ENCODE results near the gene SLC46A2. TPM values are rescaled to one million over a fixed set of nuclear protein-coding genes. Genes with fewer than 3 reads are reported as not detected.

The SLC46A2 gene
- total RNA-seq, 4 donors from 2014 or later = 5.6 to 65.2 (median 42.4) TPM

DNA sequence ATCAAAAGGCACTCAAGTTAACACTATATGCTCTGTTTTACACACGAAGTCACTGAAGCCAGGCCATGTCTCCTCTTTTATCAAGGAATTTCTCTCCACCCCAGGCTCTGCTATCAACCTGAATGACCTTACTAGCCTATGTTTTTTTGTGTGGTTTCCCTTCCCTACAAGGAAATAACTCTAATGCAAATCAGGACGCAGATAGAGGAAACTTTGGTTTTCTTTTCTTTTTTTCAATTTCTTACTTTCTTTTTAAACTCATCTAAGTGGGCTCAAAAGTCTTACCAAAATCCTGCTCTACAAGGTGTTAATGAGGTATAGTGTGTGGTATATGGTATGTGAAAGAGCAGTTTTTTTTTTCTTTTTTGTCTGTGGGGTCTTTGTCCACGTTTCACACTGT is 5.5 kb upstream of the SLC46A2 start:
- Histone ChIP-seq H3K4me1 (no peaks in the 10 kb centered on the region), H3K27me3 (peaks cover 12% of the 10 kb centered on the region), H3K4me3 (no peak overlapping the region), H3K36me3 (no peaks in the 10 kb centered on the region), H3K9me3 (no peaks in the 10 kb centered on the region), H3K27ac (no peak overlapping the region)
- DNase-seq (ENCODE audit: low spot score in 2 of 2) = no peak
- WGBS = 44% methylated on average over 3 of the region's 3 CpGs
- TF ChIP-seq, protein P1, sequence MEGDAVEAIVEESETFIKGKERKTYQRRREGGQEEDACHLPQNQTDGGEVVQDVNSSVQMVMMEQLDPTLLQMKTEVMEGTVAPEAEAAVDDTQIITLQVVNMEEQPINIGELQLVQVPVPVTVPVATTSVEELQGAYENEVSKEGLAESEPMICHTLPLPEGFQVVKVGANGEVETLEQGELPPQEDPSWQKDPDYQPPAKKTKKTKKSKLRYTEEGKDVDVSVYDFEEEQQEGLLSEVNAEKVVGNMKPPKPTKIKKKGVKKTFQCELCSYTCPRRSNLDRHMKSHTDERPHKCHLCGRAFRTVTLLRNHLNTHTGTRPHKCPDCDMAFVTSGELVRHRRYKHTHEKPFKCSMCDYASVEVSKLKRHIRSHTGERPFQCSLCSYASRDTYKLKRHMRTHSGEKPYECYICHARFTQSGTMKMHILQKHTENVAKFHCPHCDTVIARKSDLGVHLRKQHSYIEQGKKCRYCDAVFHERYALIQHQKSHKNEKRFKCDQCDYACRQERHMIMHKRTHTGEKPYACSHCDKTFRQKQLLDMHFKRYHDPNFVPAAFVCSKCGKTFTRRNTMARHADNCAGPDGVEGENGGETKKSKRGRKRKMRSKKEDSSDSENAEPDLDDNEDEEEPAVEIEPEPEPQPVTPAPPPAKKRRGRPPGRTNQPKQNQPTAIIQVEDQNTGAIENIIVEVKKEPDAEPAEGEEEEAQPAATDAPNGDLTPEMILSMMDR (IDR thresholded peaks at IDR 0.05) = no peak
- TF ChIP-seq POLR2AphosphoS5 (IDR thresholded peaks at IDR 0.05) (no peak), EP300 (IDR thresholded peaks at IDR 0.05) (no peak), POLR2A (IDR thresholded peaks at IDR 0.05) (no peak)

DNA sequence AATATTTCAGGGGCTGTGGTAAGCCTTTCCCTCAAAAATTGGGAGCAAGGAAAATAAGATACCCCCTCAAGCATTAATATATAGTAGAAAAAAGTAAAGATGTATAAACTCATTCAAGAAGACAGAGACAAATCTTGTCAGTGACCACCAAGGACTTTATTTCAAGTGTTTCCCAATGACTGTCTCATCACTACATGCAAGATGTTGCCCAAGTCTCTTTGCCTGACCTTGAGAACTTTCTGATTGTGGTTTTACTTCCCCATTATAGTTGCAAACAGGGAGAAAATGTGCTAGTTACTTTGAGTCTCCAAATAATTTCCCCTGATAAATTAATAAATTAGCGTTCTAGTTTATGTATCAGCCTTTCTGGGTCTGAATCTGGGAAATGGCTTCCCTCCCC is 4.0 kb upstream of the SLC46A2 start:
- Histone ChIP-seq H3K27ac (no peak overlapping the region), H3K4me3 (no peak overlapping the region), H3K9me3 (no peaks in the 10 kb centered on the region), H3K27me3 (peaks cover 26% of the 10 kb centered on the region), H3K36me3 (no peaks in the 10 kb centered on the region), H3K4me1 (peaks cover 11% of the 10 kb centered on the region)
- 94% methylated on average over 1 of the region's 1 CpG for WGBS
- DNase-seq (ENCODE audit: low spot score in 2 of 2) = no peak
- TF ChIP-seq POLR2AphosphoS5 (IDR thresholded peaks at IDR 0.05) (no peak), EP300 (IDR thresholded peaks at IDR 0.05) (no peak), POLR2A (IDR thresholded peaks at IDR 0.05) (no peak)
- TF ChIP-seq, protein P1 (IDR thresholded peaks at IDR 0.05) = no peak

DNA sequence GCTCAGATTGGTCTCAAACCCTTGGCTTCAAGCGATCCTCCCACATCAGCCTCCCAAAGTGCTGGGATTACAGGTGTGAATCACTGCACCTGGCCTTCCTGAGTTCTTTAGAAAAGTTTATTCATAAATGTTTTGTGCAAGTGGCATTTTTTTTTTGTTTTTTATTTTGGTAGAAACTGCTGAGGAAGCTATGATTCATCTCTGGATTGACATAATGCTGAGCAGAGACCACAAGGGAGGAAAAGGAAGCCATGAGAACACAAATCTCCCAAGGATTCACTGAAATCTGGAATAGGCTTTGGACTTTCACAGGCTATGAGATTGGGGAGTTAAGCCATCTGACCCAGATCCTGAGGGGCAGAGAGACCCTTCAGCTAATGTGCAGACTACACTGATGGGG is 3.4 kb upstream of the SLC46A2 start:
- WGBS = 97% methylated on average over 1 of the region's 1 CpG
- H3K36me3 ChIP-seq = no peaks in the 10 kb centered on the region
- no peak overlapping the region for H3K27ac ChIP-seq
- H3K4me1 ChIP-seq = peaks cover 11% of the 10 kb centered on the region
- no peaks in the 10 kb centered on the region for H3K9me3 ChIP-seq
- H3K4me3 ChIP-seq = no peak overlapping the region
- peaks cover 30% of the 10 kb centered on the region for H3K27me3 ChIP-seq
- TF ChIP-seq POLR2AphosphoS5 (IDR thresholded peaks at IDR 0.05) (no peak), POLR2A (IDR thresholded peaks at IDR 0.05) (no peak), EP300 (IDR thresholded peaks at IDR 0.05) (no peak)
- TF ChIP-seq, protein P1 (IDR thresholded peaks at IDR 0.05) = no peak
- DNase-seq (ENCODE audit: low spot score in 2 of 2) = no peak

DNA sequence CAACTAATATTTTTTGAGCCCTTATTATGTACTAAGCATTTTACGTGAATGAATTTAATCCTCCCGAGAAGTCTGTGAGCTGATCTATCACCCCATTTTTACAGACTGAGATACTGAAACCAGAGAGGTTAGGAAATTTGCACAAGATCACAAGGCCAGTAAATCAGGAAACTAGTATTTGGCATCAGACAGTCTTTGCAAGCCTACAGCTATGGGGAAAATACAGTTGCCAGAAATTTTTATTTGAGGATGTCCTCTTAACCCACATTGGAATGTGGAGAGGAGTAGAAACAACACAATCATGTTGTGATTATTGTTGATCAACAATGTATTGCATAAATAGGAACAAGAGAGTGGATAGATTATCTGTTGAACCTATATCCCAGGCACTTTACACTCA is 2.3 kb upstream of the SLC46A2 start:
- no peak overlapping the region for H3K27ac ChIP-seq
- WGBS = 84% methylated on average over 2 of the region's 2 CpGs
- TF ChIP-seq, protein P1 (IDR thresholded peaks at IDR 0.05) = no peak
- TF ChIP-seq POLR2AphosphoS5 (IDR thresholded peaks at IDR 0.05) (no peak), POLR2A (IDR thresholded peaks at IDR 0.05) (no peak), EP300 (IDR thresholded peaks at IDR 0.05) (no peak)
- H3K36me3 ChIP-seq = no peaks in the 10 kb centered on the region
- peaks cover 11% of the 10 kb centered on the region for H3K4me1 ChIP-seq
- no peaks in the 10 kb centered on the region for H3K9me3 ChIP-seq
- H3K4me3 ChIP-seq = no peak overlapping the region
- H3K27me3 ChIP-seq = peaks cover 23% of the 10 kb centered on the region
- no peak for DNase-seq (ENCODE audit: low spot score in 2 of 2)

DNA sequence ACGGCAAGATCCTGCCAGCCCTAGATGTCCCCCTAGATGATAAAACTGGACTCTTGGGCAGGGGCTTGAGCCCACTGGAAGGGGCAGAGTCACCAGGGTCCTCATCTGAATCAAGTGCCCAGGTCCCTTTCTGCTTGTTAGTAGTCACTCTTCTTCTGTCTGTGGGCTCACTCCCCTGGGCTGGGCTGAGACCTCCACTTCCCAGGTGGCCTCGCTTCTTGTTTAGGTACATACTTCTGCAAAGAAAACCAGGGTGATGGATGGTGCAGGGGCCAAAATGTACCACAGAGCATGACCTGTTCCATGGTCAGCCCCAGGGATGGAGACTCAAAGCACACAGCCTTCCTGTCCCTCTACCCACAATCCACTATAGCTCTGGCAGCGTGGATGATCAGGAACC is 845 bp upstream of the SLC46A2 start:
- no peak overlapping the region for H3K4me3 ChIP-seq
- 100% methylated on average over 3 of the region's 3 CpGs for WGBS
- no peak for DNase-seq (ENCODE audit: low spot score in 2 of 2)
- no peaks in the 10 kb centered on the region for H3K36me3 ChIP-seq
- peaks cover 19% of the 10 kb centered on the region for H3K27me3 ChIP-seq
- no peaks in the 10 kb centered on the region for H3K9me3 ChIP-seq
- H3K4me1 ChIP-seq = peaks cover 11% of the 10 kb centered on the region
- H3K27ac ChIP-seq = no peak overlapping the region
- TF ChIP-seq, protein P1 (IDR thresholded peaks at IDR 0.05) = no peak
- TF ChIP-seq POLR2A (IDR thresholded peaks at IDR 0.05) = no peak
- TF ChIP-seq EP300 (IDR thresholded peaks at IDR 0.05) = no peak
- no peak for TF ChIP-seq POLR2AphosphoS5 (IDR thresholded peaks at IDR 0.05)

Data from suprapubic skin (tissue), 4 donors.